Stomach (tissue), 9 donors: ENCODE results near the gene SMAD7. TPM values are rescaled to one million over a fixed set of nuclear protein-coding genes. Genes with fewer than 3 reads are reported as not detected.

Experiments
- DNase-seq, 2 donors: peaks; one replicate each; pipeline versions ENCODE4 v3.0.0 to v3.0.0-alpha.2; 2013 to 2019
- H3K27ac ChIP-seq, 5 donors: fragments of 200-600 bp in 4 of 5; sonication (generic) in 4 of 5; one replicate each; pipeline ENCODE4 v1.5.1; 2013 to 2019; ENCODE audit warnings: mild to moderate bottlenecking in 1 of 5, moderate library complexity in 1 of 5
- H3K27me3 ChIP-seq, 3 donors: fragments of 200-600 bp; sonication (generic); one replicate each; pipeline ENCODE4 v1.5.1; 2017 to 2019; ENCODE audit warnings: mixed run types in 1 of 3
- H3K36me3 ChIP-seq, 4 donors: fragments of 200-600 bp; sonication (generic); 1 replicate in 3 of 4; 2 replicates in 1 of 4; pipeline ENCODE4 v1.5.1; 2016 to 2019
- H3K4me1 ChIP-seq, 4 donors: fragments of 200-600 bp; sonication (generic); one replicate each; pipeline ENCODE4 v1.5.1; 2016 to 2019
- H3K4me3 ChIP-seq, 4 donors: fragments of 200-600 bp; sonication (generic) in 3 of 4; one replicate each; pipeline ENCODE4 v1.5.1; 2016 to 2019; ENCODE audit warnings: mild to moderate bottlenecking in 1 of 4
- H3K9me3 ChIP-seq, 4 donors: fragments of 200-600 bp; sonication (generic); one replicate each; pipeline ENCODE4 v1.5.1; 2016 to 2019
- EP300 ChIP-seq: sonication (generic); formaldehyde crosslinking; IDR thresholded peaks from one replicate; pipeline ENCODE4 v1.6.1; 2017; ENCODE audit warnings: antibody characterized with exemption
- POLR2A ChIP-seq, 4 donors: fragments of 450-650 bp; IDR thresholded peaks; one replicate each; pipeline ENCODE4 v1.6.1; 2016; ENCODE audit warnings: antibody characterized with exemption in 4 of 4, control low read depth in 2 of 4, mild to moderate bottlenecking in 1 of 4, moderate library complexity in 1 of 4
- POLR2AphosphoS5 ChIP-seq, 3 donors: sonication (generic); formaldehyde crosslinking; IDR thresholded peaks; one replicate each; pipeline ENCODE4 v1.6.1; 2016; ENCODE audit warnings: antibody characterized with exemption in 3 of 3
- WGBS, 5 donors: extraction: QIAGEN DNeasy Blood & Tissue Kit in 3 of 5; methylation state at CpG; one replicate each; pipeline versions ENCODE4 v1.1.5 to v1.1.7; 2013 to 2018; 5-methylcytosine and 5-hydroxymethylcytosine counted together
- intact Hi-C: fragments of 100-400 bp; cut with DNase I; formaldehyde crosslinking; loops from one replicate; pipeline ENCODE4 v1.15.1; 2023; ENCODE audit warnings: low total_unique reads
- polyA plus RNA-seq, 3 donors: library from polyadenylated mRNA; stranded (reverse); fragments of 200-250 nt; gene quantifications; one replicate each; pipeline ENCODE4 v1.2.3, GENCODE V29; 2013
- total RNA-seq, 5 donors: library from RNA; depleted of rRNA; stranded (reverse); fragments of >200 nt; gene quantifications; one replicate each; pipeline versions ENCODE4 v1.1.0 to v1.2.3, GENCODE V29; 2014 to 2016
- TF ChIP-seq, protein P1 (sequence below), 7 experiments: fragments of 450-650 bp in 4 of 7; fragments of 200-600 bp in 3 of 7; sonication (generic) in 3 of 7; IDR thresholded peaks; one replicate each; pipeline ENCODE4 v1.5.1; 2016 to 2019; ENCODE audit warnings: antibody characterized with exemption in 7 of 7, control low read depth in 2 of 7, mild to moderate bottlenecking in 1 of 7
- donor health status: healthy with polysubstance abuse.
- donor health status: Bipolar disorder and iron deficiency.
- donor health status: healthy.

Gene SMAD7
- total and polyA plus RNA-seq, 8 donors: 4.5 to 123 (median 10.6) TPM

DNA sequence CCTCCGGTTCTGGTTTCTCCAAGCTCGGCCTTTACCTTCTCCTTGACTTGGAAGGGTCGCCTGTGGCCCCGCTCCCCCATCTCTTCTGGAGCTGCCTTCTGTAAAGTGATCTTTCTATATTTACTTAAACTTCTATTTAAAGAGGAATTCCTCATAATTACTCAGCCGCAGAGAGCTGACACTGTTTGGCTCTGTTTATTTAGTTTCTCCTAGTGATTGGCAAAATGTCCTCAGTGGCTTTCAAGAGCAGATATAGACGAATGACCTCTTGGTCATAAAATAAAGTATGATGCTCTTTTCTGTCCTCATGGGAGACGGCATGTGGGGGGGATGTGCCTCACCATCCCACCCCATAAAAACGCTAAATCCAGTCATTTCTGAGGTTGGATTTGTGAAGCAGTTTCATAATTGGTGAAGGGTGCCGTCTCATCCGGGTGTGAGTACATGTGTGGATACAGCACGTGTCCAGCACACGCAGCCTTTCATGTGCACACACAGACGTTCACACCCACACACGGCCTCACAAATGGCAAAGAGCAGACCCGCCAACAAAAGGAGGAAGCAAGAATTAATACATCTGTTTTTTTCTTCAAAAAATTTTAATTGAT lies 43.4 kb upstream of the SMAD7 start:
- no peaks in the 10 kb centered on the region for H3K9me3 ChIP-seq
- peaks cover 21 to 51% (median 38%) of the 10 kb centered on the region in 4 donors for H3K4me1 ChIP-seq
- peak overlapping the region in 4 of 5 donors; percentile 13 to 64 (median 52) for H3K27ac ChIP-seq
- no peaks in the 10 kb centered on the region for H3K27me3 ChIP-seq
- 40 to 46% (median 43%) methylated on average over 15 of the region's 15 CpGs for WGBS, 5 donors
- no peaks in the 10 kb centered on the region for H3K36me3 ChIP-seq
- peak in 1 of 2 donors; percentile 83 for DNase-seq
- no peak overlapping the region for H3K4me3 ChIP-seq
- intact Hi-C loops: no loop called here
- TF ChIP-seq POLR2AphosphoS5 (IDR thresholded peaks at IDR 0.05): peak in 1 of 3 donors; percentile 11
- TF ChIP-seq, protein P1, sequence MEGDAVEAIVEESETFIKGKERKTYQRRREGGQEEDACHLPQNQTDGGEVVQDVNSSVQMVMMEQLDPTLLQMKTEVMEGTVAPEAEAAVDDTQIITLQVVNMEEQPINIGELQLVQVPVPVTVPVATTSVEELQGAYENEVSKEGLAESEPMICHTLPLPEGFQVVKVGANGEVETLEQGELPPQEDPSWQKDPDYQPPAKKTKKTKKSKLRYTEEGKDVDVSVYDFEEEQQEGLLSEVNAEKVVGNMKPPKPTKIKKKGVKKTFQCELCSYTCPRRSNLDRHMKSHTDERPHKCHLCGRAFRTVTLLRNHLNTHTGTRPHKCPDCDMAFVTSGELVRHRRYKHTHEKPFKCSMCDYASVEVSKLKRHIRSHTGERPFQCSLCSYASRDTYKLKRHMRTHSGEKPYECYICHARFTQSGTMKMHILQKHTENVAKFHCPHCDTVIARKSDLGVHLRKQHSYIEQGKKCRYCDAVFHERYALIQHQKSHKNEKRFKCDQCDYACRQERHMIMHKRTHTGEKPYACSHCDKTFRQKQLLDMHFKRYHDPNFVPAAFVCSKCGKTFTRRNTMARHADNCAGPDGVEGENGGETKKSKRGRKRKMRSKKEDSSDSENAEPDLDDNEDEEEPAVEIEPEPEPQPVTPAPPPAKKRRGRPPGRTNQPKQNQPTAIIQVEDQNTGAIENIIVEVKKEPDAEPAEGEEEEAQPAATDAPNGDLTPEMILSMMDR (IDR thresholded peaks at IDR 0.05): no peak
- TF ChIP-seq EP300: no peak
- TF ChIP-seq POLR2A (IDR thresholded peaks at IDR 0.05): no peak

DNA sequence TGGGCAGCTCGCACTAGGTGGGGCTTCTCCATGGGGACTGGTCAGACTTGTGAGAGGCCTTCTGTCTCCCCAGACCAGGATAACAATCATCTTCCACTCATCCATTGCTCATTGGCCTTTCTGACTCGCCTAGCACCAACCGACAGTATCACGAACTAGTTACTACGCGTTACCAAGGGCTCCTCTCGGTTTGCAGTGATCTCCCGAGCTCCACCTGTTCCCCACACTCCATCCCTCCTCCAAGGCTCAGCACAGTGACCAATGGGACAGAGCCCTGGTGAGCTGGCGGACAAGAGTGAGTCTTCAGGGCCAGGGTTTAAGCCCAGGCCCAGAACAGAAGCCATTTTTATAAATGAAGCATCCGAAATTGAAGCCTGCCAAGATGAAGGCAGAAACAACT lies 42.8 kb upstream of the SMAD7 start:
- peak overlapping the region; percentile 1 to 64 (median 46) for H3K27ac ChIP-seq
- no peak overlapping the region for H3K4me3 ChIP-seq
- 70 to 89% (median 85%) methylated on average over 10 of the region's 10 CpGs for WGBS, 5 donors
- intact Hi-C loops: no loop called here
- H3K36me3 ChIP-seq: no peaks in the 10 kb centered on the region
- TF ChIP-seq POLR2AphosphoS5 (IDR thresholded peaks at IDR 0.05): no peak
- no peak for TF ChIP-seq POLR2A (IDR thresholded peaks at IDR 0.05)
- TF ChIP-seq EP300: no peak
- TF ChIP-seq, protein P1 (IDR thresholded peaks at IDR 0.05): no peak
- H3K9me3 ChIP-seq: no peaks in the 10 kb centered on the region
- peaks cover 21 to 49% (median 38%) of the 10 kb centered on the region in 4 donors for H3K4me1 ChIP-seq
- H3K27me3 ChIP-seq: no peaks in the 10 kb centered on the region
- DNase-seq: no peak

DNA sequence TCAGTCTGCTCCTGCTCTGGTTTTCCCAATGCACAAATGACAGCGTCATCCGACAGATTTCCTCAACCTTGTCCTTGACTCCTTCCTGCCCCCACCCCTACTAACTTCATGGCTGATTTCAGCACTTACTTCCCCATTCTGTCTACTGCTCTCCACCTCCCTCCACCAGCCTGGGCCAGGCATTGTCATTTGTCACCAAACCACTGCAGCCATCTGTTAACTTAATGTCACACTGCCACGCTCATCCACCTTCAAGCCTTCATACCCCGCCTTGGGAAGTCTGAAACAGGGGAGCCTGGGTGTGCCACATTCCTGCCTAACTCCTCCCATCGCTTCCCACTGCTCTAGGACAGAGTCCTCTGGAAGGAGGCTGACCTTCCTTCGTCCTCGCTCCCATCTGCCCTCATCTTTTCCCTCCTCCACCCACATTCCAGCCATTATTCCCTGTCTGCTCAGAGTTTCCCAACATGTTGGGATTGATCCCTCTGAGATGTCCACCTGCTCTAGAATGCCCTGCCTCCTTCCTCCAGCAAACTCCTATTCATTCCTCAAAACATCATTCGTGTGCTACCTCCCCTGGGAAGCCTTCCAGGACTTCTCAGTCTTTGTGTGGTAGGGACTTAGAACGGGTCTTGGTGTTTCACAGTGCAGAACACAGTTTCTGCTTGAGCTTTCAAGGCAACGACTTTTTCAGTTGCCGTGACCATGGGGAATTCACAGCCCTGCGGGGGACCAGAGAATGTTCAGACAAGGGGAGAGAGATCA lies 42.2 kb upstream of the SMAD7 start:
- Histone ChIP-seq H3K27ac (peak overlapping the region in 2 of 5 donors; percentile 46 to 64), H3K4me3 (no peak overlapping the region), H3K27me3 (no peaks in the 10 kb centered on the region), H3K36me3 (no peaks in the 10 kb centered on the region), H3K9me3 (no peaks in the 10 kb centered on the region), H3K4me1 (peaks cover 14 to 43% (median 32%) of the 10 kb centered on the region in 4 donors)
- 87 to 92% (median 88%) methylated on average over 12 of the region's 12 CpGs for WGBS, 5 donors
- intact Hi-C loops: no loop called here
- TF ChIP-seq POLR2A (IDR thresholded peaks at IDR 0.05) (no peak), POLR2AphosphoS5 (IDR thresholded peaks at IDR 0.05) (no peak), EP300 (no peak)
- TF ChIP-seq, protein P1 (IDR thresholded peaks at IDR 0.05): no peak
- peak in 1 of 2 donors; percentile 63 for DNase-seq

DNA sequence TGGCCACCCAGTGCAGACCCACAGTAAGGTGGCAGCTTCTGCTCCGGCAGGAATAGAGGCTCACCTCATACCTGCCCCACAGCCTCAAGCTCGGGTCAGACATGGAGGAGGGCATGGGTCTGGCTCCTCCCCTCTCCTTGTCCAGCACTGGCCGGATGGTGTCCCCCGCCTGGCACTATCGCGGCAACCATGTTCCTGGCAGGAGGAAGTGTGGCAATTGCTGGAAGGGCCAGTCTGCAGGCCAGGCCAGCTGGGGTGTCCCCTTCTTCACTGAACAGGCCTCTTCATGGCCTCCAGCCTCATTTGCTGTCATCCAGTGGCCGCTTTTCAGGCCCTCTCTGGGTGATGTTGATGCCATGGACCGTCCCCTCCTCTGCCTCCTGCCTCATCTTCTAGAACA lies 41.4 kb upstream of the SMAD7 start:
- H3K27me3 ChIP-seq: no peaks in the 10 kb centered on the region
- no peak for DNase-seq
- H3K36me3 ChIP-seq: no peaks in the 10 kb centered on the region
- no peaks in the 10 kb centered on the region for H3K9me3 ChIP-seq
- WGBS, 5 donors: 89 to 100% (median 95%) methylated on average over 3 to 8 of the region's 8 CpGs
- H3K4me1 ChIP-seq: peaks cover 11 to 34% (median 23%) of the 10 kb centered on the region in 4 donors
- no peak for TF ChIP-seq EP300
- TF ChIP-seq POLR2A (IDR thresholded peaks at IDR 0.05): no peak
- TF ChIP-seq, protein P1 (IDR thresholded peaks at IDR 0.05): no peak
- no peak for TF ChIP-seq POLR2AphosphoS5 (IDR thresholded peaks at IDR 0.05)
- intact Hi-C loops: no loop called here
- H3K27ac ChIP-seq: no peak overlapping the region
- H3K4me3 ChIP-seq: no peak overlapping the region
